GF-D8 (cell line): Measurements from ENCODE around the gene MAGEF1.
"Not testable (repeated sequence)": the region's sequence is repeated elsewhere in the genome, so short reads cannot be mapped to it uniquely, and the experiment has no call there.

Experiments used
- DNase-seq: peaks from one replicate; lab custom pipeline; 2025; lab: John Stamatoyannopoulos, UW

Gene MAGEF1

DNA sequence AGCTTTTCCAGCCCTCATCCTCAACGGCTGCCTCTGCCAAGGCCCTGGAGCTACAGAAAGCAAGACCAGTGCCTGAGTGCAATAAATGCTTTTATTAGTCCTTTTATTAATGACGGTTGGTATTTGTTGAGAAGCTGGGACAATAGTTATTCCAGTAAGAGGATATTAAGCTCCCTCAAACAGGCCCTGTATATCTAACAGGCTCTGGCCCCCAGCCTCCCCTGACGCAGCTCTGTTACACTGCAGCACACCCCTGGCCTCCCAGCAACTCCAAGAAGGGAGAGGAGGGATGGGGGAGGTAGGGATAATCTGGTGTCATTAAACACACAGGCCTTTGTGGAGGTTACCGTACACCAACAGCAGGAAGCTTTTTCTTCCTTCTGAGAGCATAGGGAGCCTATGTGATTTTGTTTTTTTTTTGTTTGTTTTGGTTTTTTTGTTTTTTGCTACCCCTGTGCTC is 30.8 kb upstream of the MAGEF1 start:
- no peak for DNase-seq

DNA sequence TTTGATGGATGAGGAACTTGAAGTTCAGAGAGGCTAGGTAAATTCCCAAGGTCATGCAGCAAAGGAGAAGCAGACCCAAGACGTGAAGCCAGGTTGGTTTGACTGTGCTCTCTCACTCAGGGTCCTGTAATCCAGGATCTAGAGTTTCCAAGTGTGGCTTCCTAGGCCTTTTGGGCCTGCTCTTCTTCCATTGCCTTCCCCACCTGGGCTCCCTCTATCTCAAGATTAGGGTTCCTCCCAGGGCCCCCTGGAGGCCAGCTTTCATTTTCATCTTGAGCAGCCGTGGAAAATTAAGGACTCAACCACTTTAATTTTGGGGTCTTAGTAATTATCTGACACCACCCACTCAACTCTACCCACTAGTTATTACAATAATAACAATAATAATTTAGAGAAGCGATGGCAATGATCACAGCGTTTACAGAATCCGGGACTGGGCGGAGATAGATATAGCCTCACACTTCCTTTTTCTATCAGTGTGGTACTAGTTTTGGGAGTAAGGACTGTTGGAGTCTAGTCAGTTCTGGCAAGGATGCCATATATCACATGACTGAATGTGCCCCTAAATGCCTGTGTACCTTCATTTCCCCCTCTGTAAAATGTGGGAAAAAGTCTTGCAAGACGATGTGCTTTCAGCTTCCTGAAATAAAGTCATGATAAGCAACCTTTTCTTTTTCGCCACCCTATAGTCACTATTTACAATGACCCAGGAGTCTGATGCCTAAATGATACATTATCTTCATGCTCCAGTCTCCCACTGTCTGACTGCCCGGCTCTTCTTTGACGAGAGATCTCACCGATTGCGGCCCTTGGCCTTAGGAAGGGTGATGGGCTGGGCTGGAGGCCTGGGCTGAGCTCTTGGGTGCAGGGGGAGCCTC is 30.2 kb upstream of the MAGEF1 start:
- DNase-seq = no peak

DNA sequence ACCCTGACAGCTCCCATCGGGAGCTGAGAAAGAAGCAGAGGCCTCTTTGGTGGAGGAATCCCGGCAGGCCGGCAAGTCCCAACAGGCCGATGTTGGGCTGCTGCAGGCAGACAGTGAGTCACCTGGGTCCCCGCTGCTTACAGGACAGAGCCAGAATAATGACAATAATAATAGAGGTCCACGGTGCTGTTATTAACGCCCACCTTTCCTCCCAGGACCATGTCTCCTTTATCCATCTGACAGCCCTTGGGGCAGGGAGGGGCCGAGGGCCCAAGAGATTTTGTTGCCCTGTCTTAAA is 29.3 kb upstream of the MAGEF1 start:
- no peak for DNase-seq

DNA sequence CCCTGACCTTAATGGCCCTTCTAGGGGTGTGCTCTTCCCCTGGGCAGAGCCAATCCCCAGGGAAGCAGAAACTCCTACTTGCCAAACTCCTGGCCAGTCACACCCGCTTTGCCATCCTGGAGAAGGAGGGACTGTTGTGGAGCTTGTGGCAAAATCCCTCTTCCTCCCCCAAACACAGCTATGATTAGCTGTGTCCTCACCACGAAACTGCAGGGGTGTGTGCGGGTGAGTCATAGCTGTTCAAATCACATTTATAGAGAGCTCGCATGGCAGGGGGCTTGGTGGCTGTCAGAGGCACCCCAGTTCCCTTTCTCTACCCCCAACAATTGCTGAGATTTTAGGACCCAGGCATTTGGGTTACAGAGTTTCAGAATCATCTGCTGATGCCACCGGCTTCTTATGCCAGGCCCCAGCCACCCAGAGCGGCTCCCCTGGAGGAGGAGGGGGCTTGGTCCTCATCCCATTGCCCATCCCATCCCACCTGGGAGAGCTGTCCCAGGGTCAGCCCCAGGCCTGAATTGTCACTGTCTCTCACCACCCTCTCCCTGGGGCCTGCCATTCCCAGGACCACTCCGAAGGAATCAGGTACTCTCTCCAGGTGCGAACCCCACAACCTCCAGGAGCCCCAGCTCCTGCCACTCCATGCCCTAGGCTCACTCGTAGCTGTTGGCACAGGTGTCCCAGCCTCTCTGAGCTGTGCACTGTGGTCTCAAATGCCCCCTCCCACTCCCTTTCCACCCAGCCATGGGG is 28.8 kb upstream of the MAGEF1 start:
- no peak for DNase-seq

DNA sequence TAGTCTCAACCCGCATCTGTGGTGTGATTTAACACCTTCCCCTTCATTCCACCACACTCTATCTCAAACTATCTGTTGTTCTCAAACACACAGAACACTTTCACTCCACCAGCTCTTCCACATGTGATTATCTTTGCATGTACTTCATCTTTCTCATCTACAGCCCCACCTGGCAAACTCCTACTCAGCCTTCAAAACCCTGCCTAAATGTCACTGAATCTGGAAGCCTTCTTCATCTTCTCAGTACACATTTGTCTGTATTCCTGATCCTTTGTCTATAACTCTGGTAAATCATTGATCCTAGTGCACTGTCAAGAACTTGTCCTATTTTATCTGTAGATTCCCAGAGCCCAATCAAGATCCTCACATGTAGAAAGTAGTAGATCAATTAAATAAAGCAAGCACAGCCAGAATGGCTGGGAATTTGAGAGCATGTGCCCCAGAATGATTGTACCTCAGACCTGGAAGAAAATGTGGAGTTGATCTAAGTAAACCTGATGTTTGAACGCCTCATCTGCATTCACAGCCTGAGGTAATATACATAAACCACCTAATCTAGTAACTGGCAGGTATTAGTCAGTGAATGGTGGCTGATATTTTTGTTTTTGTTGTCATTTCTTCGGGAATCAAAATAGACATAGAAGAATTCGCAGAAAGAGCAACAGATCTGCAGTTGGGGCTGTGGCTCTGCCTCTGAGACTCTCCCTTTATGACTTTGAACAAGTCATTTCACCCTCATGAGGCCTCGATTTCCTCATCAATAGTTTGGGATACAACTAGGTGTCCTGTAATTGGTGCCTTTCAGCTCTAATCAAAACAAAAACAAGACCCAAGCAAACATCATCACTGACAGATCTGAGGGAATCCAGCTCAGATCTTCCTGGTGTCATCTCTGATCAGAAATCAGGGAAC is 28.0 kb upstream of the MAGEF1 start:
- no peak for DNase-seq

DNA sequence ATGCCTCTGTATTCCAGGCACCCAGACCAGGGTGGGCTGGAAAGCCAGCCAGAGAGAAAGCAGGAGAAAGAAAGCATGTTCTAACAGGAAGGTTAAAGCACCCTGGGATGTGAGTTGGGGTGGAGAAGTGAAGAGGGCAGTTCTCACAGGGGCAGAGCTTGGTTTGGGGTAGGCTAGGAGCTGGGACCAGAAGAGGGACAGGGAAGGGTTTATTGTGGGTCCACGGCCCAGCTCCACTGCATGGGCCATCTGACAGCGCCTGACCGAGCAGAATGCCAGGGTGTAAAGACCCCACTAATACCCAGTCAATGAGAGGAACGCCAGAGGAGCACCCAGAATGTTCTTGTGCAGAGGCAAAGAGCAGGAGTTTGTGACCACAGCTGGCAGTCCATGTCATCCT is 27.1 kb upstream of the MAGEF1 start:
- DNase-seq = no peak

DNA sequence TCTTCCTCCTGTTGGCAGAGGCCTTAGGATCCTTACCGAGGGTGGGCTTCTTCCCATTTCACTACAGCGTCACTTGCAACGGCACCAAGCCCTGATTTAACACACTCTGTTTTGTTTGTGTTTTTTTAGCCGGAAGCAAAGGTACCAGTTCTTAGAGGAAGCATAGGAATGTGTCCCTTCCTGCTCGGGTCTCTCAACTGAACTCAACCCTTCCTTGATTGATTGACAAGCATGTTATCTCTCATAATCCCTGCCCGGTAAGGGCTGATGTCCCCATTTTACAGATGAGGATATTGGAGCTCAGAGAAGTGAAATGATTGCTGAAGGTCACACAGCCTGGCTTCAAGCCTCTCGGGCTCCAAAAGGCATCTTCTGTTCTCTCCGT is 26.6 kb upstream of the MAGEF1 start:
- DNase-seq = no peak

DNA sequence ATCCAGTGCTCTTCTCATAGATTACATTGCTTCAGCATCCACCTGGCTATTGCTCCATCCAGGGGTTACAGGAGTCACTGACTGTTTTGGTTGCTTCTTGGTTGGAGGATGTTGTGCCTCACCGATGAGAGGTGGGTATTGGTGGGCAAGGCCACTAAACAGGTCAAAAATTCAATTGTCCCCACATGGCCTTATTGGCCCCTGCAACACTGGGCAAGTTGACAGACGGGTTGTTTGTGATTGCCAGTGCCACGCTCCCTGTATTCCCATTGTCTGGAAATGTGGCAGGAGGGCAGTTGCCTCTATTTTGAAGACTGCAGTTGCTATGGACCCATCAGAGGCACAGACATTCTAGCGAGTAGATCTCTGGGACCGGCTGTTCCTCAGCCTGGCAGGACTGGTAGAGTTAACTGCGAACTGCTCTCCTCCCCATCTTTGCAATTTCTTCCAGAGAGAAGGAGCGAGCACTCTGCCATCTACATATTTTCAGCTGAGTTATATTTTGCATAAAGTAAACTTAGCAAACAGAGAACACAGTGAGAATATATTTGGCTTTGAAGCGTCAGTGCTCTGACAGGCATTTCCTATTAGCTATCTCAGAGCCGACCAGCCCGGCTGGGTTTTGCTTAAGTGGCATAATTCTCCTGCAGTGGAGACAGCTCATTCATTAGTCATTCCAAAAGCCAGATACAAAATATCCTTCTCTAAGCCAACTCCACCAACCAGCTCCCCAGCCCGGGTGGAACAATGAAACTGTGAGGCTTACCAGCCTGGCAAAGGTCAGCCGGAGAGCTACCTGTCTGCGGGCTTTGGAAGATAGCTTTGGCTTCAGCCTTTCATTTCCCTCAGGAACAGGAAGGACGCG is 26.0 kb upstream of the MAGEF1 start:
- no peak for DNase-seq

DNA sequence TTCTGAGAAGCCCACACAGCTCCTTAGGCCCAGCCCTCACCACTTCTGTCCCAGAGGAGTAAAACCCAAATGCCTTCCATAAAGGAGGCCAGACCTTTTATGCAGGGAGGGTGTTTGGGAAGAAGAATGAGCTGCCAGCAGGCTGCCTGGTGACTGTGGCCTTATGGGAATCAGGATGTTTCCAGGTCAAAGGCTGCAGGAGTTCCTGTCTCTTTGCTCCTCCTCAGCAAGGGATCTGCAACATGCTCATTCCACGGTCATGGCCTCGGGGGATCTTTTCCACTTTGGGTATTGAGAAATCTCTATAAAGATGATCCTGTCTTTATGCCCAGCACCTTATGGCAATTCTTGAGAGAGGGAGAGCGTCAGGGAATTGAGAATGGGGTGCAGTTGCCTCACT is 25.2 kb upstream of the MAGEF1 start:
- no peak for DNase-seq

DNA sequence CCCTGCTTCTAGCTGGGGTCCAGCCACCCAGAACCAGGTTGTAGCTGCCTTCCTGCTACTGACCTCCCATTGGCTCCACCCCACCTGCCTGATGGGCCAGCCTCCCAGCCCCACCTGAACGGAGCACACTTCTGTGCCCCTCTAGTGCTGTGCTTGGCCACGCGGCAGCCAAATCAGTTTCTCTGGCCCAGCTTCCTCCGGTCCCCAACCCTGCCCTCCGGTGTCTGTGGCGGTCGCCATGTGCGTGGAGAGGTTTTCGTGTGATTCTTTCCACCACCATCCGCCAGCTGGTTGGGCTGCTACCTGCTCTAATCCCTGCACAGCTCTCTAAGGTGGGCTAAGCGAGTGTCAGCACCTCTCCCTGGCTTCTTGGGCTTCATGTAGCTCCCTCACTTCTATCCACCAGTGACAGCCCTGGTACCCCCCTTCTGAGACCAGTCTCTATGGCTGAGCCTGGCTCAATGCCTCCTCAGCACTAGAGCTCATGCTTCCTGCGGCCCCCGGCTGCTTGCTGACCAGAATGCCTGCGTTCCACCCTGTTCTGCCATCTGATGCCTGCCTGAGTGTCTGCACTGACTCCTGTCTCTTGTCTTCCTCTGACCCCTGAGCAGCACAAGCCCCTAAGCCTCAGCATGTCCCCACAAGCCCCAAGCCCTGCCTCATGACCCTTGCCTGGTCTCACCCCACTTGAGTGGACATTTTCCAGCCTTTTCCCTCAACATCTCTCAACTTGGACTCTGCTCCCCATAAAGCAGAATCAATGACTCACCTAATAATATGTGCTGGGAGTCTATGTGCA is 23.2 kb upstream of the MAGEF1 start:
- DNase-seq = no peak

DNA sequence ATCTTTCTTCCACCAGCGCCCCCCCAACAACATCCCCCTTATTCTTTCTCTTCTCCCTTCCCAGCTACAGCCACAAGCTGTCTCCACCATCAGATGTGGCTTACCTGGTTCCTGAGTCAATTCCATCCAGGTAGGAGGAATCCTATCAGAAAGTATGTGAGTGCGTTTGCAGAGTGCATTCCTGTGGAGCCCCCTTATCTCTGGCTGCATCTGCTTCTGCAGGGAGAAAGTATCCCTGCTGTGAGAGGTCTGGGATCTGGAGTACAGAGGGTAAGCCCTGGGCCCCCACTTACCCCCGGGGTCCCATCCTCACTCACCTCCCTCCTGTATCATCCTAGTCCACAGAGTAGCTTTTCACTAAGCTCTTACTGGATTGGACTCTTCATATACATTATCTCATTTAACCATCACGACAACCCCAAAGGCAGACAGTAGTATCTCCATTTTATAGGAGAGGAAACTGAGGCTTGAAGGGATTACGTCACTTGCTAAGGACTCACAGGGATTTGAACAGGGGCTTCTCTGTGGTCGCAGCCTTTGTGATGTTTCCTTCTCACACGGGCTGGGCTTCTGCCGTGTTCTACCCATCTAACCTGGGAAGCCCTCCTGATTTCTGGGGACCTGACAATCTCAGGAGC is 22.2 kb upstream of the MAGEF1 start:
- DNase-seq = no peak

DNA sequence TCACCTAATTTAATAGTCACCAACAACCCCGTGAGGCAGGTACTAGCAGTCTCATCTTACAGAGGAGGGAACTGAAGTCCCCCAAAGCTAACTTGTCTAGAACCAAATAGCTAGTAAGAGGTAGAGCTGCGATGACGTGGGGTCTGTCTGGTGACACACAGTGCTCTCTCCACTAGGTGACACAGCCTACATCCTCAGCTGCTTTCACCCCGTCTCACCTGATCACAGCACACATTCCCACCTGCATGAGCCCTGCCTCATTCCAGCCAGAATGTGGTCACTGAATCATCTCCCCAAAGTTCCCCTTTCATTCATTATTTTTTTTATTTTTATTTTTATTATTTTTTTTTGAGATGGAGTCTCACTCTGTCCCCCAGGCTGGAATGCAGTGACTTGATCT is 21.3 kb upstream of the MAGEF1 start:
- no peak for DNase-seq

DNA sequence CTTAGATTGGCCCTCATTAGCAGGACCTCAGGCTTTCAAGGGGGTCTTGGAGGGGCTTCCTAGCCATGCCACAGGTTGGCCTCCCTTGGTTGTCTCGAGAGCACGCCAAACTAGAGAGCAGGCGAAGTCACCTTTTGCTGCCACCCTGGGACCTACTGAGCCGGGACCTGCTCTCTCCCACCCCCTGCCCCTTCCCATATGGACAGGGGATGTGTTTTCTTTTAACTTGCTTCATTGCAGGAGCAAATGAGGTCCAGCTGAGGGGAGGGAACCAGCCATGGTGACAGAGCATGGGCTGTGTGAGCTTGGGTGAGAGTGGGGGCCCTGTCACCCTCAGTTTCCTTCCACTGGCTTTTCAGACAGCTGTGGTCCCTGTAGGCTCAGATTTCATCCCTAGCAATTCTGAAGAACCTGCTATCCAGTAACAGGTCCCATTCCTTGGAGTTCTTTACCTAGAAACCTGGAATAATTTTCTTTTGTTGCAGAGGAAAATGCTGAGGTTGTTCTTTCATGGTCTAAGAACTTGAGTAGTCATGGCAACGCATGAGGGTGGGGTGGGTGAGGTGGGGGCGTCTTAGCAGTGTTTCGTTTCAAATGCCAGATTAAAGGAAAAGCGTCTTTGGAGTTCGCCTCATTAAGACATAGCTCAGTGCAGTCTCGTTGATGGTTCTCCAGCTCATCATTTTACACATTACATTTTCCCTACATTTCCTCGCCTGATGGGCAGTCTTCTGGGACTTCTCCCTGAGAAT is 20.1 kb upstream of the MAGEF1 start:
- DNase-seq = no peak

DNA sequence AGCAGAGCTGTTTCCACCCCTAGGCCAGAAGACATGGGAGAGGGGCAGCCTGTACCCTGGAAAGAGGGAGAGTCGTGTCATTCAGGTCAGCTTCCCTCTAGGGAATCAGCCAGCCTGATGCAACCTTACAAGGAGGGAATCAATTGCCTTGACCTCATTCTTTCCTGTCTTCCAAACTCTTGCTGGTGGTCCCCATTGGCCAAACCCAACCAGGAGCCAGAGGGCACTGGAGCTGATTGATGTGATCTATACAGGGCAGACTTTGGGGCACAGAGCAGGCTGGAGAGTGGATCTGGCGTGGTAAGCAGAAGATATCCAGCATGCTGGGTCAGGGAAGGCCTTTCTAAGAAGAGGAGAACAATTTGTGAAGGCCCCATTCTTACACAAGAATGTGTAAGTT is 19.1 kb upstream of the MAGEF1 start:
- DNase-seq = no peak

DNA sequence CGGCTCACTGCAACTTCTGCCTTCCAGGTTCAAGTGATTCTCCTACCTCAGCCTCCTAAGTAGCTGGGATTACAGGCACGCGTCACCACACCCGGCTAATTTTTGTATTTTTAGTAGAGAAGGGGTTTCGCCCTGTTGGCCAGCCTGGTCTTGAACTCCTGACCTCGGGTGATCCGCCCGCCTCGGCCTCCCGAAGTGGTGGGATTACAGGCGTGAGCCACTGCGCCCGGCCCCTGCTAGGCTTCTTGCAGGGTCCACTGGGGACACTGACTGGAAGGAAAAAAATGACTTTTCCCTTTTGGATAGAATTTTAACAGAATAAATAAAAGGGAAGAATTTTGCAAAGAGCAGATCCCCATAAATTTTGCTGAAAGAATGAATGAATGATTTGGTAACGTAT is 17.3 kb upstream of the MAGEF1 start:
- DNase-seq = not testable (repeated sequence)

DNA sequence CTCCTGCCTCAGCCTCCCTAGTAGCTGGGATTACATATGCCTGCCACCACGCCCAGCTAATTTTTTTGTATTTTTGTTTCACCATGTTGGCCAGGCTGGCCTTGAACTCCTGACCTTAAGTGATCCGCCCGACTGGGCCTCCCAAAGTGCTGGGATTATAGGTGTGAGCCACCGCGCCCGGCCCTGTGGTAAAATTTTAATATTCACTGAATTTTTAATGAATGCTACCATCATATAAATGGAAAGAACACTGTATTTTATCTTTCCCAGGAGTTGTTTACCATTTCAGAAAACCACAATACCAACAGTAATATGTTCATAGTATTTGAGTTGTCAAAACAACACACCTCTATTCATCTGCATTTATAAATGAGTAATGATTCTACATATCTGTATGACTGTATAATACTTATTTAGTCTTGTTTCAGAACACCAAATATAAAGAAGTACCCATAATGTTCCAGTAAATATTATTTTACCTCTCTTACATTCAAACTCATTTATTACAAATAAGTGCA is 16.2 kb upstream of the MAGEF1 start:
- DNase-seq = no peak

DNA sequence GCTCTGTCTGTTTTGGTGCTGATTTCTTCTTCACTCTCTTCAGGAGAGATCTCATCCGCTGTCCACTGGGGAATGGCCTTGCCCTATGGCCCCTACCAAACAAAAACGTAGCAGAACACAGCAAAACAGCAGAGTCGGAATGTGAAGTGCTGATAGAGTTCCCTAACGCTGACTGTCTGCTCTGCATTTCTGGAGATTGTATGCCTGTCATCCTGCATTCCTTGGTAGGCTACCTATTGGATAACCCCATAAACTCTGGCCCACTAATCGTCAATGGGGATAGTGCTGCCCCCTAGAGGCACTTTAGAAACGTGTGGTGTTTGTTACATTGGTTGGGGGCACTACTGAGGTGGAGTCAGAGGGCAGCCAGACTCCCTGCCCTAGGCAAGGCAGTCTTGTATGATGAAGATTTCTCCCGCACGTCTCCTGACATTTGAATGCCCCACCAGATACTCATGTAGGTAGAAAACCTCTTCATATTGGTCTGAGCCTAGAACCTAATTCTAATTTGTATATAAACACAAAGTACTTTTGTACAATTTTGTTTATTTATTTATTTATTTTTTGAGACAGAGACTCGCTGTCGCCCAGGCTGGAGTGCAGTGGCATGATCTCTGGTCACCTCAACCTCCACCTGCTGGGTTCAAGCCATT is 15.6 kb upstream of the MAGEF1 start:
- DNase-seq = no peak

DNA sequence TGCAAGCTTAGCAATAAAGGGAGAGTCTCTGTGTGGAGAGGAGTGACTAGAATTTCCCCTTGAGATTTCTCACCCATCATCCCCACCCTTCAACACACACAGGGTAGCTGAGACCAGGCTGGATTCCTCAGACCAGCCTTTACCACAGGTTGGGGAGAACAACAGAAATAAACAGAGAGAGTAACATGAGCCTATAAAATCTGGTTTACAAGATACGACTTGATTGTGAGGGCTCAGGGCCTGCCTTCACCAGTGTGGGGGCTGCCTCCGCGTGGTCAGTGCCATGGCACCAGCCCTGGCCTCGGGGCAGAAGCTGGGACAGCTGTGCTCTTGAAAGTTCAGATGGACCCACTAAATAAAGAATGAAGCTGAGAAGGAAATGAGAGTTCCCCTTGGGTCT is 14.6 kb upstream of the MAGEF1 start:
- no peak for DNase-seq
